H1 (cell line): ENCODE results near the gene ZBED5. TPM values are rescaled to one million over a fixed set of nuclear protein-coding genes. Genes with fewer than 3 reads are reported as not detected.

Experiments
- CTCF ChIA-PET: fragments of 300-600 bp; sonication (Branson Sonifier 250); formaldehyde crosslinking; loops from one replicate; lab custom pipeline; 2021; ENCODE audit not compliant: partially characterized antibody; lab: Charles Lee
- POLR2A ChIA-PET: fragments of 300-600 bp; sonication (Branson Sonifier 250); formaldehyde crosslinking; loops from one replicate; lab custom pipeline; 2021; ENCODE audit warnings: inconsistent platforms; ENCODE audit not compliant: partially characterized antibody; lab: Charles Lee
- DNase-seq, 2 experiments: peaks; one replicate each; pipeline versions ENCODE4 v3.0.0 to v3.0.0-alpha.2; 2010 to 2022; ENCODE audit warnings: low spot score in 2 of 2, low read depth in 1 of 2, mixed read lengths in 1 of 2
- FAIRE-seq: peaks from 2 replicates; lab custom pipeline; 2011; peaks lifted over from hg19 to GRCh38; lab: Jason Lieb, UNC
- H2AFZ ChIP-seq: 2 replicates; pipeline ENCODE4 v1.8.1; 2012; ENCODE audit warnings: low read length, inconsistent platforms
- H2AK5ac ChIP-seq: 2 replicates; pipeline ENCODE4 v1.6.1; 2013; ENCODE audit warnings: low read depth, low read length
- H2BK120ac ChIP-seq: replicated peaks from 2 replicates; pipeline ENCODE3; 2013; ENCODE audit warnings: low read depth, low read length, inconsistent platforms
- H2BK12ac ChIP-seq: 2 replicates; pipeline ENCODE4 v1.6.1; 2013; ENCODE audit warnings: low read depth, low read length
- H2BK15ac ChIP-seq: 2 replicates; pipeline ENCODE4 v1.6.1; 2013; ENCODE audit warnings: low read length
- H2BK20ac ChIP-seq: 2 replicates; pipeline ENCODE4 v1.6.1; 2013; ENCODE audit warnings: low read length
- H2BK5ac ChIP-seq: 2 replicates; pipeline ENCODE4 v1.6.1; 2013; ENCODE audit warnings: low read depth, low read length
- H3K14ac ChIP-seq: 2 replicates; pipeline ENCODE4 v1.6.1; 2013; ENCODE audit warnings: inconsistent platforms; ENCODE audit not compliant: insufficient read length
- H3K18ac ChIP-seq: 2 replicates; pipeline ENCODE4 v1.6.1; 2013; ENCODE audit warnings: low read length; ENCODE audit errors: extremely low read depth
- H3K23ac ChIP-seq: 2 replicates; pipeline ENCODE4 v1.6.1; 2013; ENCODE audit warnings: inconsistent platforms; ENCODE audit not compliant: insufficient read length
- H3K23me2 ChIP-seq: 2 replicates; pipeline ENCODE4 v1.6.1; 2013; ENCODE audit warnings: low read depth, low read length
- H3K27ac ChIP-seq: 2 replicates; pipeline ENCODE4 v1.6.1; 2011; ENCODE audit warnings: low read depth, low read length, inconsistent platforms
- H3K27me3 ChIP-seq, 4 experiments: replicated peaks in 1 of 4; 1 replicate in 1 of 4; 2 replicates in 3 of 4; pipeline versions ENCODE4 v1.6.1 to v1.8.1; 2011 to 2013; ENCODE audit warnings: low read length in 3 of 4, mild to moderate bottlenecking in 3 of 4, inconsistent platforms in 2 of 4, mixed read lengths in 2 of 4, moderate library complexity in 1 of 4; ENCODE audit not compliant: control insufficient read depth in 3 of 4, insufficient read depth in 3 of 4; ENCODE audit errors: extremely low read depth in 1 of 4
- H3K36me3 ChIP-seq, 4 experiments: 2 replicates each; pipeline versions ENCODE4 v1.6.1 to v1.8.1; 2011 to 2013; ENCODE audit warnings: mild to moderate bottlenecking in 4 of 4, low read length in 3 of 4, moderate library complexity in 2 of 4, control low read depth in 1 of 4, inconsistent platforms in 1 of 4; ENCODE audit not compliant: insufficient read depth in 4 of 4, control insufficient read depth in 2 of 4
- H3K4ac ChIP-seq: replicated peaks from 2 replicates; pipeline ENCODE3; 2013; ENCODE audit warnings: low read length, low read depth, mixed read lengths, inconsistent platforms; ENCODE audit not compliant: insufficient read length
- H3K4me1 ChIP-seq, 4 experiments: replicated peaks in 1 of 4; 1 replicate in 1 of 4; 2 replicates in 3 of 4; pipeline versions ENCODE4 v1.6.1 to v1.8.1; 2011 to 2013; ENCODE audit warnings: low read length in 3 of 4, inconsistent platforms in 2 of 4, mixed read lengths in 1 of 4; ENCODE audit not compliant: insufficient read depth in 4 of 4, control insufficient read depth in 3 of 4
- H3K4me2 ChIP-seq, 2 experiments: 2 replicates each; pipeline versions ENCODE4 v1.6.1 to v1.8.1; 2011 to 2013; ENCODE audit warnings: low read depth in 2 of 2, low read length in 2 of 2, control low read depth in 1 of 2, inconsistent platforms in 1 of 2, mild to moderate bottlenecking in 1 of 2; ENCODE audit not compliant: insufficient read depth in 1 of 2
- H3K4me3 ChIP-seq, 4 experiments: fragments of 200-600, 300-600 bp in 1 of 4; sonication (generic), shearing (Covaris generic), sonication (Bioruptor Twin) in 1 of 4; 2 replicates each; pipeline versions ENCODE4 v1.5.1 to v1.8.1; 2011 to 2016; ENCODE audit warnings: low read length in 4 of 4, low read depth in 3 of 4, control low read depth in 2 of 4, inconsistent platforms in 2 of 4, mild to moderate bottlenecking in 2 of 4, mixed read lengths in 1 of 4, moderate library complexity in 1 of 4; ENCODE audit not compliant: insufficient read depth in 2 of 4; ENCODE audit errors: extremely low read depth in 1 of 4
- H3K56ac ChIP-seq: replicated peaks from 2 replicates; pipeline ENCODE3; 2013; ENCODE audit warnings: low read depth, mild to moderate bottlenecking, mixed read lengths, low read length, inconsistent platforms; ENCODE audit not compliant: insufficient read length
- H3K79me1 ChIP-seq: 2 replicates; pipeline ENCODE4 v1.6.1; 2013; ENCODE audit warnings: low read depth, low read length, control low read depth
- H3K79me2 ChIP-seq, 2 experiments: 2 replicates each; pipeline versions ENCODE4 v1.6.1 to v1.8.1; 2012 to 2013; ENCODE audit warnings: low read length in 2 of 2, mild to moderate bottlenecking in 2 of 2, inconsistent platforms in 1 of 2; ENCODE audit not compliant: insufficient read depth in 2 of 2, control insufficient read depth in 1 of 2
- H3K9ac ChIP-seq, 4 experiments: replicated peaks in 1 of 4; 1 replicate in 1 of 4; 2 replicates in 3 of 4; pipeline versions ENCODE4 v1.6.1 to v1.8.1; 2011 to 2013; ENCODE audit warnings: low read depth in 3 of 4, low read length in 3 of 4, control low read depth in 2 of 4, mild to moderate bottlenecking in 2 of 4, moderate library complexity in 2 of 4, inconsistent platforms in 1 of 4; ENCODE audit errors: extremely low read depth in 1 of 4
- H3K9me3 ChIP-seq, 2 experiments: 2 replicates each; pipeline versions ENCODE4 v1.6.1 to v1.8.1; 2012 to 2013; ENCODE audit warnings: mild to moderate bottlenecking in 2 of 2, moderate library complexity in 2 of 2, control low read depth in 1 of 2, inconsistent platforms in 1 of 2, low read depth in 1 of 2, low read length in 1 of 2, mixed read lengths in 1 of 2; ENCODE audit not compliant: insufficient read depth in 2 of 2
- H4K20me1 ChIP-seq, 2 experiments: replicated peaks in 1 of 2; 2 replicates each; pipeline versions ENCODE3 to v1.8.1; 2011 to 2013; ENCODE audit warnings: inconsistent platforms in 2 of 2, low read length in 2 of 2, mild to moderate bottlenecking in 1 of 2; ENCODE audit not compliant: insufficient read depth in 2 of 2, control insufficient read depth in 1 of 2
- H4K5ac ChIP-seq: 2 replicates; pipeline ENCODE4 v1.6.1; 2013; ENCODE audit warnings: low read length, low read depth, mixed read lengths, inconsistent platforms; ENCODE audit not compliant: insufficient read length
- H4K8ac ChIP-seq: 2 replicates; pipeline ENCODE4 v1.8.0; 2013; ENCODE audit warnings: mild to moderate bottlenecking, moderate library complexity, low read length, inconsistent platforms; ENCODE audit not compliant: insufficient read depth; ENCODE audit errors: extremely low read depth
- H4K91ac ChIP-seq: replicated peaks from 2 replicates; pipeline ENCODE3; 2013; ENCODE audit warnings: low read length, mixed read lengths, inconsistent platforms; ENCODE audit not compliant: insufficient read length
- ATF2 ChIP-seq: IDR thresholded peaks from 2 replicates; pipeline ENCODE4 v1.6.1; 2012; ENCODE audit warnings: low read length, inconsistent platforms
- RNF2 ChIP-seq: fragments of 200-900, 300-1000 bp; sonication (generic); IDR thresholded peaks from 2 replicates; pipeline ENCODE4 v1.7.1; 2016; ENCODE audit warnings: borderline replicate concordance, low read depth, mild to moderate bottlenecking, antibody characterized with exemption, low read length; ENCODE audit not compliant: poor library complexity, severe bottlenecking; ENCODE audit errors: missing control alignments
- SP4 ChIP-seq: IDR thresholded peaks from 2 replicates; pipeline ENCODE4 v1.6.1; 2012; ENCODE audit warnings: low read length, inconsistent platforms
- polyA plus RNA-seq, 7 experiments: library from polyadenylated mRNA; depleted of rRNA in 3 of 7; stranded (reverse) in 5 of 7; unstranded in 2 of 7; fragments of >200 nt in 5 of 7; fragments of 200-250 nt in 2 of 7; gene quantifications; 1 replicate in 5 of 7; 2 replicates in 1 of 7; 4 replicates in 1 of 7; pipeline versions ENCODE4 v1.2.1 to v1.2.3, GENCODE V29; 2011 to 2013; ENCODE audit warnings: missing spikeins in 2 of 7, mixed read lengths in 2 of 7
- total RNA-seq: library from RNA; stranded (reverse); fragmentation: NEBNext Ultra II Directional; extraction: Animal tissue kit (Norgen Biotek cat#: 25700); gene quantifications from 2 replicates; pipeline ENCODE4 v1.2.1, GENCODE V29; 2021

ZBED5 gene
- total and polyA plus RNA-seq, 2 of the 8 experiments (the other 6 are each of a cell fraction or from before 2014, with no cell fraction given) = 54.2 to 94.7 TPM

- FAIRE-seq = no peak
Measured at GRCh38 chr11:10838083-10838482, 19.8 kb downstream of the ZBED5 start.

More at GRCh38 chr11:10838083-10838482, 19.8 kb downstream of the ZBED5 start:
- no peak overlapping the region for H4K8ac ChIP-seq
- CTCF ChIA-PET = interaction anchor here (0.8 to 1.2 kb wide), 2 partner anchors 10 to 41 kb away, joined by 3 read pairs; no protein-coding TSS in a partner anchor
- H4K5ac ChIP-seq = no peak overlapping the region
- no peak overlapping the region for H2BK15ac ChIP-seq
- DNase-seq = no peak
- H3K4ac ChIP-seq = no peak overlapping the region
- no peak overlapping the region for H2BK12ac ChIP-seq
- H3K27ac ChIP-seq = no peak overlapping the region
- H3K36me3 ChIP-seq = no peaks in the 10 kb centered on the region
- no peak overlapping the region for H3K56ac ChIP-seq
- H3K27me3 ChIP-seq = no peaks in the 10 kb centered on the region
- H3K14ac ChIP-seq = no peak overlapping the region
- no peak overlapping the region for H4K91ac ChIP-seq
- H3K23ac ChIP-seq = no peak overlapping the region
- no peak overlapping the region for H2AK5ac ChIP-seq
- no peak overlapping the region for H3K9ac ChIP-seq
- H3K4me2 ChIP-seq = no peak overlapping the region
- H3K79me1 ChIP-seq = no peaks in the 10 kb centered on the region
- no peak overlapping the region for H2BK5ac ChIP-seq
- H3K4me1 ChIP-seq = no peaks in the 10 kb centered on the region
- no peak overlapping the region for H2AFZ ChIP-seq
- no peak overlapping the region for H2BK20ac ChIP-seq
- H3K9me3 ChIP-seq = no peaks in the 10 kb centered on the region
- TF ChIP-seq RNF2 (no peak), SP4 (no peak), ATF2 (no peak)
- no peaks in the 10 kb centered on the region for H4K20me1 ChIP-seq
- no peaks in the 10 kb centered on the region for H3K79me2 ChIP-seq
- POLR2A ChIA-PET = interaction anchor here (0.7 to 6.4 kb wide), 4 partner anchors 10 to 29 kb away, joined by 4 to 42 read pairs (median 4); partner anchors contain the start of gene EIF4G2
- no peak overlapping the region for H3K4me3 ChIP-seq
- no peak overlapping the region for H3K18ac ChIP-seq
- no peaks in the 10 kb centered on the region for H3K23me2 ChIP-seq
- no peak overlapping the region for H2BK120ac ChIP-seq
